Thoracic aorta (tissue), 2 donors: ENCODE results near the gene TCTN3. TPM values are rescaled to one million over a fixed set of nuclear protein-coding genes. Genes with fewer than 3 reads are reported as not detected.
"Not testable (repeated sequence)": the region's sequence is repeated elsewhere in the genome, so short reads cannot be mapped to it uniquely, and the experiment has no call there.

Experiments
- ATAC-seq: fragments of 150-250 bp; one replicate; pipeline ENCODE4 v1.8.0; 2017; ENCODE audit warnings: low read depth; ENCODE audit not compliant: insufficient number of reproducible peaks, low FRiP score
- DNase-seq: peaks from one replicate; pipeline ENCODE4 v3.0.0-alpha.2; 2020; ENCODE audit warnings: low spot score
- H3K27ac ChIP-seq, 2 donors: fragments of 200-600 bp; sonication (generic); 1 replicate in 1 of 2; 2 replicates in 1 of 2; pipeline ENCODE4 v1.5.1; 2016; ENCODE audit warnings: mild to moderate bottlenecking in 2 of 2, moderate library complexity in 2 of 2
- H3K27me3 ChIP-seq: fragments of 200-600 bp; sonication (generic); replicated peaks from 2 replicates; pipeline ENCODE4 v1.6.0; 2016; ENCODE audit warnings: mild to moderate bottlenecking; ENCODE audit not compliant: insufficient read depth
- H3K36me3 ChIP-seq: fragments of 200-600 bp; sonication (generic); one replicate; pipeline ENCODE4 v1.5.1; 2016
- H3K4me1 ChIP-seq, 2 donors: fragments of 200-600 bp; sonication (generic); 1 replicate in 1 of 2; 2 replicates in 1 of 2; pipeline versions ENCODE4 v1.5.1 to v1.6.0; 2016; ENCODE audit warnings: low read depth in 2 of 2, mild to moderate bottlenecking in 1 of 2; ENCODE audit not compliant: control insufficient read depth in 1 of 2
- H3K4me3 ChIP-seq: fragments of 200-600 bp; sonication (generic); 2 replicates; pipeline ENCODE4 v1.5.1; 2016; ENCODE audit warnings: mild to moderate bottlenecking
- H3K9me3 ChIP-seq: fragments of 200-600 bp; sonication (generic); 2 replicates; pipeline ENCODE4 v1.5.1; 2016
- CTCF ChIP-seq: fragments of 200-600 bp; sonication (generic); IDR thresholded peaks from one replicate; pipeline ENCODE4 v1.5.1; 2019; ENCODE audit warnings: antibody characterized with exemption
- total RNA-seq, 2 donors: library from RNA; depleted of rRNA; stranded (reverse); fragments of >200 nt; gene quantifications; one replicate each; pipeline versions ENCODE4 v1.1.0 to v1.2.3, GENCODE V29; 2016

Gene TCTN3
- total RNA-seq, 2 donors from 2014 or later = 10.3 to 25.3 TPM

- H3K27me3 ChIP-seq = no peaks in the 10 kb centered on the region
- DNase-seq (no peak), ATAC-seq (no peak)
- H3K4me3 ChIP-seq = no peak overlapping the region
- H3K4me1 ChIP-seq = no peaks in the 10 kb centered on the region
- H3K27ac ChIP-seq = peak overlapping the region in 1 of 2 donors; percentile 20
- no peak for TF ChIP-seq CTCF
- H3K36me3 ChIP-seq = no peaks in the 10 kb centered on the region
- H3K9me3 ChIP-seq = peaks cover 12% of the 10 kb centered on the region
Observed at GRCh38 chr10:95730233-95730632, 36.5 kb upstream of the TCTN3 start.

- no peak overlapping the region for H3K4me3 ChIP-seq
- no peaks in the 10 kb centered on the region for H3K36me3 ChIP-seq
- no peaks in the 10 kb centered on the region for H3K27me3 ChIP-seq
- no peak for ATAC-seq
- H3K4me1 ChIP-seq = no peaks in the 10 kb centered on the region
- DNase-seq = no peak
- H3K9me3 ChIP-seq = peaks cover 12% of the 10 kb centered on the region
- TF ChIP-seq CTCF = no peak
- H3K27ac ChIP-seq = peak overlapping the region in 1 of 2 donors; percentile 20
Observed at GRCh38 chr10:95729323-95730055, 35.8 kb upstream of the TCTN3 start.

- Histone ChIP-seq H3K9me3 (peaks cover 12% of the 10 kb centered on the region), H3K36me3 (no peaks in the 10 kb centered on the region), H3K4me1 (no peaks in the 10 kb centered on the region), H3K4me3 (no peak overlapping the region), H3K27me3 (no peaks in the 10 kb centered on the region), H3K27ac (no peak overlapping the region)
- ATAC-seq (no peak), DNase-seq (no peak)
- TF ChIP-seq CTCF = no peak
Observed at GRCh38 chr10:95728526-95728925, 34.8 kb upstream of the TCTN3 start.

GRCh38 chr10:95722496-95722895 is 28.8 kb upstream of the TCTN3 start:
- H3K27ac ChIP-seq, ATAC-seq, DNase-seq, H3K27me3 ChIP-seq, H3K4me1 ChIP-seq, H3K4me3 ChIP-seq, H3K36me3 ChIP-seq, H3K9me3 ChIP-seq: not testable (repeated sequence)

- not testable (repeated sequence) for H3K36me3 ChIP-seq, ATAC-seq, H3K4me3 ChIP-seq, DNase-seq, H3K4me1 ChIP-seq, H3K27ac ChIP-seq, H3K9me3 ChIP-seq, H3K27me3 ChIP-seq
Observed at GRCh38 chr10:95720745-95721144, 27.0 kb upstream of the TCTN3 start.

- Histone ChIP-seq H3K27ac (no peak overlapping the region), H3K9me3 (no peaks in the 10 kb centered on the region), H3K36me3 (no peaks in the 10 kb centered on the region), H3K4me3 (no peak overlapping the region), H3K27me3 (no peaks in the 10 kb centered on the region), H3K4me1 (no peaks in the 10 kb centered on the region)
- DNase-seq (no peak), ATAC-seq (no peak)
- no peak for TF ChIP-seq CTCF
Observed at GRCh38 chr10:95716866-95717265, 23.1 kb upstream of the TCTN3 start.
